Stimulated activated naive CD8-positive, alpha-beta T cell treated with anti-CD3 and anti-CD28 coated beads, Interleukin-15, Interleukin-2, amounts not matched to agents 100 ng/mL and 50 ng/mL, for 24 hours (primary cell): ENCODE measurements around the gene GDF2.

Source experiments
- H3K27ac Mint-ChIP-seq: one replicate; pipeline ENCODE4 v1.8.0; 2021; ENCODE audit warnings: mild to moderate bottlenecking, mixed read lengths
- H3K27me3 Mint-ChIP-seq: one replicate; pipeline ENCODE4 v1.8.0; 2021; ENCODE audit warnings: mixed read lengths
- H3K36me3 Mint-ChIP-seq: one replicate; pipeline ENCODE4 v1.8.0; 2021; ENCODE audit warnings: low read depth, mixed read lengths
- H3K4me1 Mint-ChIP-seq: one replicate; pipeline ENCODE4 v1.8.0; 2021; ENCODE audit warnings: low read depth, mixed read lengths
- H3K4me3 Mint-ChIP-seq: one replicate; pipeline ENCODE4 v1.8.0; 2021; ENCODE audit warnings: mild to moderate bottlenecking, mixed read lengths
- H3K9me3 Mint-ChIP-seq: one replicate; pipeline ENCODE4 v1.8.0; 2021; ENCODE audit warnings: mixed read lengths

GDF2 gene

GRCh38 chr10:47286591-47287315, 35.5 kb upstream of the GDF2 start:
- Mint-ChIP-seq H3K27me3 (no peaks in the 10 kb centered on the region), H3K27ac (peak overlapping the region; percentile 71), H3K4me1 (peaks cover 28% of the 10 kb centered on the region), H3K4me3 (no peak overlapping the region), H3K36me3 (no peaks in the 10 kb centered on the region), H3K9me3 (no peaks in the 10 kb centered on the region)

- peaks cover 26% of the 10 kb centered on the region for H3K4me1 Mint-ChIP-seq
- no peaks in the 10 kb centered on the region for H3K27me3 Mint-ChIP-seq
- no peak overlapping the region for H3K27ac Mint-ChIP-seq
- no peaks in the 10 kb centered on the region for H3K36me3 Mint-ChIP-seq
- no peaks in the 10 kb centered on the region for H3K9me3 Mint-ChIP-seq
- no peak overlapping the region for H3K4me3 Mint-ChIP-seq
These were observed 34.9 kb upstream of the GDF2 start for GRCh38 chr10:47287365-47287802.

GRCh38 chr10:47287805-47288204, 34.4 kb upstream of the GDF2 start:
- Mint-ChIP-seq H3K36me3 (no peaks in the 10 kb centered on the region), H3K9me3 (no peaks in the 10 kb centered on the region), H3K4me1 (peaks cover 25% of the 10 kb centered on the region), H3K27ac (no peak overlapping the region), H3K27me3 (no peaks in the 10 kb centered on the region), H3K4me3 (no peak overlapping the region)

GRCh38 chr10:47288236-47288635, 34.0 kb upstream of the GDF2 start:
- no peak overlapping the region for H3K27ac Mint-ChIP-seq

GRCh38 chr10:47288916-47289495, 33.2 kb upstream of the GDF2 start:
- H3K36me3 Mint-ChIP-seq, result no peaks in the 10 kb centered on the region

More at GRCh38 chr10:47288236-47288635, 34.0 kb upstream of the GDF2 start:
- peaks cover 25% of the 10 kb centered on the region for H3K4me1 Mint-ChIP-seq
- H3K36me3 Mint-ChIP-seq, result no peaks in the 10 kb centered on the region
- H3K9me3 Mint-ChIP-seq, result no peaks in the 10 kb centered on the region
- no peak overlapping the region for H3K4me3 Mint-ChIP-seq
- no peaks in the 10 kb centered on the region for H3K27me3 Mint-ChIP-seq

GRCh38 chr10:47289921-47290320, 32.3 kb upstream of the GDF2 start:
- Mint-ChIP-seq H3K27ac (no peak overlapping the region), H3K36me3 (no peaks in the 10 kb centered on the region), H3K4me1 (peaks cover 22% of the 10 kb centered on the region), H3K27me3 (peaks cover 1% of the 10 kb centered on the region), H3K9me3 (no peaks in the 10 kb centered on the region), H3K4me3 (no peak overlapping the region)

More at GRCh38 chr10:47288916-47289495, 33.2 kb upstream of the GDF2 start:
- H3K4me1 Mint-ChIP-seq, result peaks cover 25% of the 10 kb centered on the region
- H3K27me3 Mint-ChIP-seq, result no peaks in the 10 kb centered on the region
- H3K27ac Mint-ChIP-seq, result no peak overlapping the region
- no peak overlapping the region for H3K4me3 Mint-ChIP-seq
- no peaks in the 10 kb centered on the region for H3K9me3 Mint-ChIP-seq

GRCh38 chr10:47290338-47290737, 31.9 kb upstream of the GDF2 start:
- Mint-ChIP-seq H3K36me3 (no peaks in the 10 kb centered on the region), H3K4me1 (peaks cover 18% of the 10 kb centered on the region), H3K4me3 (no peak overlapping the region), H3K27ac (no peak overlapping the region), H3K27me3 (peaks cover 5% of the 10 kb centered on the region), H3K9me3 (no peaks in the 10 kb centered on the region)

- Mint-ChIP-seq H3K4me1 (peaks cover 4% of the 10 kb centered on the region), H3K27ac (no peak overlapping the region), H3K27me3 (peaks cover 5% of the 10 kb centered on the region), H3K4me3 (no peak overlapping the region), H3K9me3 (no peaks in the 10 kb centered on the region), H3K36me3 (no peaks in the 10 kb centered on the region)
These were observed 30.6 kb upstream of the GDF2 start for GRCh38 chr10:47291682-47292081.

- H3K9me3 Mint-ChIP-seq, result no peaks in the 10 kb centered on the region
- H3K4me1 Mint-ChIP-seq, result no peaks in the 10 kb centered on the region
- peaks cover 5% of the 10 kb centered on the region for H3K27me3 Mint-ChIP-seq
These were observed 28.2 kb upstream of the GDF2 start for GRCh38 chr10:47294057-47294456.

GRCh38 chr10:47294501-47294900, 27.8 kb upstream of the GDF2 start:
- peaks cover 7% of the 10 kb centered on the region for H3K27me3 Mint-ChIP-seq
- H3K4me3 Mint-ChIP-seq, result no peak overlapping the region
- no peak overlapping the region for H3K27ac Mint-ChIP-seq
- H3K4me1 Mint-ChIP-seq, result peaks cover under 1% of the 10 kb centered on the region
- H3K36me3 Mint-ChIP-seq, result no peaks in the 10 kb centered on the region
- H3K9me3 Mint-ChIP-seq, result no peaks in the 10 kb centered on the region

More at GRCh38 chr10:47294057-47294456, 28.2 kb upstream of the GDF2 start:
- Mint-ChIP-seq H3K4me3 (no peak overlapping the region), H3K27ac (no peak overlapping the region), H3K36me3 (no peaks in the 10 kb centered on the region)

GRCh38 chr10:47295411-47295810, 26.8 kb upstream of the GDF2 start:
- Mint-ChIP-seq H3K36me3 (no peaks in the 10 kb centered on the region), H3K27ac (no peak overlapping the region), H3K27me3 (peaks cover 11% of the 10 kb centered on the region), H3K4me1 (peaks cover 4% of the 10 kb centered on the region), H3K9me3 (no peaks in the 10 kb centered on the region), H3K4me3 (no peak overlapping the region)

- Mint-ChIP-seq H3K27ac (no peak overlapping the region), H3K27me3 (peaks cover 16% of the 10 kb centered on the region), H3K4me3 (no peak overlapping the region), H3K9me3 (no peaks in the 10 kb centered on the region), H3K4me1 (peaks cover 9% of the 10 kb centered on the region), H3K36me3 (no peaks in the 10 kb centered on the region)
These were observed 25.9 kb upstream of the GDF2 start for GRCh38 chr10:47296156-47296894.

GRCh38 chr10:47296941-47297340, 25.3 kb upstream of the GDF2 start:
- Mint-ChIP-seq H3K27ac (no peak overlapping the region), H3K4me1 (peaks cover 10% of the 10 kb centered on the region)

GRCh38 chr10:47297866-47298540, 24.3 kb upstream of the GDF2 start:
- Mint-ChIP-seq H3K27ac (no peak overlapping the region), H3K36me3 (no peaks in the 10 kb centered on the region), H3K4me1 (peaks cover 14% of the 10 kb centered on the region), H3K27me3 (peaks cover 16% of the 10 kb centered on the region), H3K4me3 (no peak overlapping the region), H3K9me3 (no peaks in the 10 kb centered on the region)

More at GRCh38 chr10:47296941-47297340, 25.3 kb upstream of the GDF2 start:
- no peak overlapping the region for H3K4me3 Mint-ChIP-seq
- H3K9me3 Mint-ChIP-seq, result no peaks in the 10 kb centered on the region
- peaks cover 16% of the 10 kb centered on the region for H3K27me3 Mint-ChIP-seq
- H3K36me3 Mint-ChIP-seq, result no peaks in the 10 kb centered on the region

- Mint-ChIP-seq H3K9me3 (no peaks in the 10 kb centered on the region), H3K4me1 (peaks cover 14% of the 10 kb centered on the region), H3K27me3 (peaks cover 16% of the 10 kb centered on the region), H3K4me3 (no peak overlapping the region), H3K27ac (no peak overlapping the region), H3K36me3 (no peaks in the 10 kb centered on the region)
These were observed 23.5 kb upstream of the GDF2 start for GRCh38 chr10:47298715-47299114.
